PFSK-1 (cell line): ENCODE results near the gene PA2G4.

Source experiments
- FOXP2 ChIP-seq: optimal IDR thresholded peaks from 2 replicates; pipeline ENCODE3; 2011; ENCODE audit warnings: borderline replicate concordance, control low read depth, inconsistent platforms; ENCODE audit not compliant: insufficient read depth; ENCODE audit errors: extremely low read length, extremely low read depth
- REST ChIP-seq, 2 experiments: IDR thresholded peaks; 2 replicates each; pipeline versions ENCODE4 v1.6.1 to v1.8.0; 2011 to 2012; ENCODE audit warnings: low read depth in 2 of 2, low read length in 2 of 2, control low read depth in 1 of 2, inconsistent platforms in 1 of 2, mild to moderate bottlenecking in 1 of 2, moderate library complexity in 1 of 2; ENCODE audit not compliant: insufficient read depth in 1 of 2

GRCh38 chr12:56146492-56147460 lies 42.4 kb downstream of the PA2G4 start:
- no peak for TF ChIP-seq REST (IDR thresholded peaks at IDR 0.05; ENCODE audit: insufficient read depth in 1 of 2, low read depth in 2 of 2, low read length in 2 of 2)
- no peak for TF ChIP-seq FOXP2
